GM12878 (cell line): ENCODE results near the gene USP14. TPM values are rescaled to one million over a fixed set of nuclear protein-coding genes. Genes with fewer than 3 reads are reported as not detected.
A peak's percentile ranks its signal among the peaks of the same experiment; 100 is the strongest.
"Not testable (repeated sequence)": the region's sequence is repeated elsewhere in the genome, so short reads cannot be mapped to it uniquely, and the experiment has no call there.

ENCODE experiments used
- ATAC-seq: fragments of 200-7000 bp; cut with Tn5 transposase; 3 replicates; pipeline ENCODE4 v1.9.1; 2020; ENCODE audit warnings: mild to moderate bottlenecking, moderate library complexity
- BruUV-seq: library from RNA; stranded (reverse); fragments of 400-500 nt; replicated peaks from 2 replicates; lab custom pipeline; 2021; lab: Mats Ljungman, UMichigan
- CTCF ChIA-PET: fragments of 300-600 bp; sonication (Branson Sonifier 250); formaldehyde crosslinking; extraction: SDS; loops from one replicate; lab custom pipeline; 2021; ENCODE audit warnings: inconsistent platforms; lab: Yijun Ruan, JAX
- POLR2A ChIA-PET: fragments of 350-600 bp; formaldehyde crosslinking; extraction: SDS; loops from one replicate; lab custom pipeline; 2021; ENCODE audit warnings: inconsistent platforms; lab: Charles Lee
- RAD21 ChIA-PET: fragments of 300-600 bp; sonication (Branson Sonifier 250); formaldehyde crosslinking; loops from one replicate; lab custom pipeline; 2023; ENCODE audit warnings: antibody characterized with exemption; ENCODE audit not compliant: unreplicated experiment; lab: Charles Lee
- SMC1A ChIA-PET: fragments of 300-600 bp; sonication (Branson Sonifier 250); formaldehyde crosslinking; loops from one replicate; lab custom pipeline; 2023; ENCODE audit not compliant: unreplicated experiment, uncharacterized antibody; lab: Charles Lee
- DNase-seq: peaks from one replicate; pipeline ENCODE4 v3.0.0-alpha.2; 2011; ENCODE audit warnings: low read depth, low spot score
- FAIRE-seq: peaks from 3 replicates; lab custom pipeline; 2011; peaks lifted over from hg19 to GRCh38; lab: Jason Lieb, UNC
- H2AFZ ChIP-seq: 2 replicates; pipeline ENCODE4 v1.6.0; 2011; ENCODE audit warnings: low read depth, low read length, control low read depth; ENCODE audit not compliant: control insufficient read depth
- H3K27ac ChIP-seq: 2 replicates; pipeline ENCODE4 v1.5.1; 2011; ENCODE audit warnings: control low read depth; ENCODE audit not compliant: control insufficient read depth, insufficient read depth
- H3K27me3 ChIP-seq, 2 experiments: replicated peaks in 1 of 2; 2 replicates each; pipeline versions ENCODE4 v1.6.0 to v1.6.1; 2011; ENCODE audit warnings: low read length in 1 of 2; ENCODE audit not compliant: control insufficient read depth in 2 of 2, insufficient read depth in 2 of 2
- H3K36me3 ChIP-seq, 2 experiments: 2 replicates each; pipeline ENCODE4 v1.5.1; 2011; ENCODE audit warnings: low read length in 1 of 2; ENCODE audit not compliant: control insufficient read depth in 2 of 2, insufficient read depth in 2 of 2
- H3K4me1 ChIP-seq: 2 replicates; pipeline ENCODE4 v1.6.1; 2011; ENCODE audit warnings: mild to moderate bottlenecking, low read length, moderate library complexity, mixed read lengths; ENCODE audit not compliant: control insufficient read depth, insufficient read depth
- H3K4me2 ChIP-seq: 2 replicates; pipeline ENCODE4 v1.6.0; 2011; ENCODE audit warnings: control low read depth; ENCODE audit not compliant: control insufficient read depth, insufficient read depth
- H3K4me3 ChIP-seq: fragments of 200-600 bp; sonication (generic); 2 replicates; pipeline ENCODE4 v1.5.1; 2016
- H3K79me2 ChIP-seq: 2 replicates; pipeline ENCODE4 v1.6.0; 2011; ENCODE audit warnings: low read length; ENCODE audit not compliant: control insufficient read depth, insufficient read depth
- H3K9ac ChIP-seq: 2 replicates; pipeline ENCODE4 v1.8.0; 2011; ENCODE audit warnings: low read length, control low read depth, mixed read lengths; ENCODE audit not compliant: control insufficient read depth, insufficient read depth
- H3K9me3 ChIP-seq: replicated peaks from 3 replicates; pipeline ENCODE4 v1.5.1; 2011; ENCODE audit warnings: mild to moderate bottlenecking, low read length; ENCODE audit not compliant: control insufficient read depth, insufficient read depth
- H4K20me1 ChIP-seq: 2 replicates; pipeline ENCODE4 v1.6.0; 2011; ENCODE audit not compliant: control insufficient read depth, insufficient read depth
- BHLHE40 ChIP-seq, 2 experiments: fragments of 450-650 bp in 1 of 2; IDR thresholded peaks; 2 replicates each; pipeline ENCODE4 v1.6.1; 2011 to 2017; ENCODE audit warnings: low read depth in 2 of 2, borderline replicate concordance in 1 of 2, improper control_type of control experiment in 1 of 2, low read length in 1 of 2, mild to moderate bottlenecking in 1 of 2
- MEF2B ChIP-seq: fragments of 450-650 bp; IDR thresholded peaks from 2 replicates; pipeline ENCODE4 v1.6.1; 2018; ENCODE audit warnings: mild to moderate bottlenecking, moderate library complexity; ENCODE audit not compliant: partially characterized antibody, poor library complexity, severe bottlenecking
- WGBS: methylation state at CpG from one replicate; pipeline ENCODE4 v1.1.6; 2016; ENCODE audit warnings: low lambda C conversion rate; ENCODE audit not compliant: insufficient replicate concordance, insufficient coverage; ENCODE audit errors: missing lambda C conversion rate; 5-methylcytosine and 5-hydroxymethylcytosine counted together
- in situ Hi-C: fragments of 300-500 bp; cut with MboI; formaldehyde crosslinking; loops from 9 replicates; pipeline ENCODE4 v1.14.3; 2018; ENCODE audit warnings: mixed read lengths
- intact Hi-C: fragments of 100-400 bp; cut with micrococcal nuclease; formaldehyde crosslinking; loops from one replicate; pipeline ENCODE4 v1.14.2; 2022; ENCODE audit not compliant: unreplicated experiment
- polyA plus RNA-seq, 11 experiments: library from polyadenylated mRNA; depleted of rRNA in 4 of 11; unstranded in 6 of 11; stranded (reverse) in 5 of 11; fragments of >200 nt; fragmentation: Nextera tagmentation in 4 of 11; fragmentation: Illumina TruSeq in 1 of 11; extraction: Ambion mirVana in 4 of 11; extraction: Trizol in 1 of 11; gene quantifications; 1 replicate in 1 of 11; 2 replicates in 10 of 11; pipeline versions ENCODE4 v1.2.1 to v1.2.3, GENCODE V29; 2011 to 2016; ENCODE audit warnings: inconsistent platforms in 2 of 11, missing spikeins in 2 of 11, low read depth in 1 of 11
- total RNA-seq, 4 experiments: library from RNA; depleted of rRNA in 3 of 4; stranded (reverse); fragments of >200 nt in 3 of 4; fragmentation: Illumina TruSeq in 1 of 4; extraction: Trizol in 1 of 4; gene quantifications; 2 replicates each; pipeline versions ENCODE4 v1.2.1 to v1.2.3, GENCODE V29; 2013 to 2021

Gene USP14
- total and polyA plus RNA-seq, 10 of the 15 experiments (the other 5 are each of a cell fraction or from before 2014, with no cell fraction given) = 14.3 to 127 (median 29.6) TPM

DNA sequence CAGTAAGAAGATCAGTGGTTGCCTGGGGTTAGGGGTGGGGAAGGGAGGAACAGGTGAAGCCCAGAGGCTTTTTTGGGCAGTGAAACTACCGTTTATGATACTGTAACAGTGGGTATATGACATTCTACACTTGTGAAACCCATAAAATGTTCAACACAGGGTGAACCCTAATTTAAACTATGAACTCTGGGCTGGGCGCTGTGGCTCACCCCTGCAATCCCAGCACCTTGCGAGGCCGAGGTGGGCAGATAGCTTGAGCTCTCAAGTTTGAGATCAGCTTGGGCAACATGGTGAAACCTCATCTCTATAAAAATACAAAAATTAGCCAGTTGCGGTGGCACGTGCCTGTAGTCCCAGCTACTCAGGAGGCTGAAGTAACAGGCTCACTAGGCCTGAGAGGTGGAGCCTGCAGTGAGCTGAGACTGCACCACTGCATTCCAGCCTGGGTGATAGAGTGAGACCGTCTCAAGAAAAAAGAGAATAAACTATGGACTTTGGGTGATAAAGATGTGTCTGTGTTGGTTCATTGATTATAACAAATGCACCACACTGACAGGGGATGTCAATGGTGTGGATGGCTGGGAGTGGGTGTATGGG is 17.6 kb upstream of the USP14 start:
- H3K27me3 ChIP-seq = no peaks in the 10 kb centered on the region
- H3K27ac ChIP-seq = no peak overlapping the region
- no peak overlapping the region for H3K4me2 ChIP-seq
- no peak overlapping the region for H3K9ac ChIP-seq
- in situ Hi-C loops = no loop called here
- RAD21 ChIA-PET = no interaction called here
- no peaks in the 10 kb centered on the region for H3K4me1 ChIP-seq
- ATAC-seq (no peak), FAIRE-seq (no peak), DNase-seq (no peak)
- intact Hi-C loops = no loop called here
- no peaks in the 10 kb centered on the region for H3K9me3 ChIP-seq
- no peaks in the 10 kb centered on the region for H3K36me3 ChIP-seq
- SMC1A ChIA-PET = no interaction called here
- no TSS peak for BruUV-seq
- 51% methylated on average over 7 of the region's 7 CpGs for WGBS
- H3K79me2 ChIP-seq = no peaks in the 10 kb centered on the region
- POLR2A ChIA-PET = no interaction called here
- CTCF ChIA-PET = interaction anchor here (0.6 kb wide), 2 partner anchors 142 to 166 kb away, joined by 3 to 4 read pairs; no protein-coding TSS in a partner anchor
- H2AFZ ChIP-seq = no peak overlapping the region
- H3K4me3 ChIP-seq = no peak overlapping the region
- TF ChIP-seq BHLHE40 (IDR thresholded peaks at IDR 0.05; ENCODE audit: borderline replicate concordance in 1 of 2, low read depth in 2 of 2, low read length in 1 of 2) = peak in 1 of 2 experiments; percentile 10; a peak in 1 of 4 replicates
- TF ChIP-seq MEF2B = no peak
- H4K20me1 ChIP-seq = no peaks in the 10 kb centered on the region

DNA sequence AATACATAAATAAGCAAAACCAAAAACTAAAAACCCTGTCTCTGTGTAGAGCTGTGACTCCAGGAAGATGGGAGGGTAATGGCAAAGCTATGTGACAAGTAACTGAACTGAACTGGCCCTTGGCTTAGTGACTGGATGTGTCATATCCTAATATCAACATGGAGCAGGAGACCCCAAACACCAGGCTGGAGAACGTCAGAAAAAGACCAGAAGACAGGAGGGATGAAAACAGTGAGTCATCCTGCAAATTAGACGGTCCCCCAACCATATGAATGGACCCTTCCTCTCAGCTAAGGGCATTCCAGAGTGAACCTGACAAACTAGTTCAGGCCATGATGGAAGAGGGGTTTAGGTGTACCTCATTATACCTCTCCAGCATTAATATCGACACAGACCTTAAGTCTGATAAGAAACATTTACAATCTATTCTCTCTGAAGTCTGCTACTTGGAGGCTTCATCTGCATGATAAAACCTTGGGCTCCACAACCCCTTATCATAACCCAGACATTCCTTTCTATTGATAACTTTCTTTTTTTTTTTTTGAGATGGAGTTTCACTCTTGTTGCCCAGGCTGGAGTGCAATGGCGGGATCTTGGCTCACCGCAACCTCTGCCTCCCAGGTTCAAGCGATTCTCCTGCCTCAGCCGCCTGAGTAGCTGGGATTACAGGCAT is 15.6 kb upstream of the USP14 start:
- ATAC-seq, H3K4me3 ChIP-seq, H3K79me2 ChIP-seq, H3K4me2 ChIP-seq, H3K27ac ChIP-seq, POLR2A ChIA-PET, H3K9ac ChIP-seq, H3K9me3 ChIP-seq, H3K27me3 ChIP-seq, BruUV-seq, H3K36me3 ChIP-seq, H2AFZ ChIP-seq, DNase-seq, intact Hi-C loops, RAD21 ChIA-PET, in situ Hi-C loops, H4K20me1 ChIP-seq, SMC1A ChIA-PET, H3K4me1 ChIP-seq: not testable (repeated sequence)
- CTCF ChIA-PET = interaction anchor here (1.0 kb wide), 1 partner anchor 88 kb away, joined by 7 read pairs; no protein-coding TSS in a partner anchor
- peak; percentile 52 for FAIRE-seq
- 57% methylated on average over 6 of the region's 7 CpGs for WGBS
